Chondrocyte (in vitro differentiated cells): ENCODE measurements around the gene ACO1. TPM values are rescaled to one million over a fixed set of nuclear protein-coding genes. Genes with fewer than 3 reads are reported as not detected.

ENCODE experiments used
- DNase-seq: peaks from one replicate; pipeline ENCODE4 v3.0.0; 2021; ENCODE audit warnings: mixed read lengths, low spot score
- H3K27ac Mint-ChIP-seq: one replicate; pipeline ENCODE4 v1.8.0; 2021; ENCODE audit warnings: mild to moderate bottlenecking, moderate library complexity, mixed read lengths; ENCODE audit not compliant: unreplicated experiment
- H3K27me3 Mint-ChIP-seq: 2 replicates; pipeline ENCODE4 v1.8.0; 2021; ENCODE audit warnings: low read depth, mixed read lengths
- H3K36me3 Mint-ChIP-seq: 2 replicates; pipeline ENCODE4 v1.8.0; 2021; ENCODE audit warnings: low read depth, mixed read lengths
- H3K4me1 Mint-ChIP-seq: 2 replicates; pipeline ENCODE4 v1.8.0; 2021; ENCODE audit warnings: low read depth, mild to moderate bottlenecking, mixed read lengths
- H3K4me3 Mint-ChIP-seq: one replicate; pipeline ENCODE4 v1.8.0; 2021; ENCODE audit warnings: mild to moderate bottlenecking, moderate library complexity, mixed read lengths; ENCODE audit not compliant: unreplicated experiment
- H3K9me3 Mint-ChIP-seq: 2 replicates; pipeline ENCODE4 v1.8.0; 2021; ENCODE audit warnings: low read depth, mixed read lengths
- total RNA-seq: library from RNA; stranded (reverse); gene quantifications from 3 replicates; pipeline ENCODE4 v1.2.1, GENCODE V29; 2021
- TF ChIP-seq, protein P1 (sequence below): fragments of 200-600 bp; sonication (generic); IDR thresholded peaks from 2 replicates; pipeline ENCODE4 v1.5.0; 2021; ENCODE audit warnings: antibody characterized with exemption, mild to moderate bottlenecking, moderate library complexity

The ACO1 gene
- total RNA-seq, 1 donor from 2014 or later = 44.7 TPM

DNA sequence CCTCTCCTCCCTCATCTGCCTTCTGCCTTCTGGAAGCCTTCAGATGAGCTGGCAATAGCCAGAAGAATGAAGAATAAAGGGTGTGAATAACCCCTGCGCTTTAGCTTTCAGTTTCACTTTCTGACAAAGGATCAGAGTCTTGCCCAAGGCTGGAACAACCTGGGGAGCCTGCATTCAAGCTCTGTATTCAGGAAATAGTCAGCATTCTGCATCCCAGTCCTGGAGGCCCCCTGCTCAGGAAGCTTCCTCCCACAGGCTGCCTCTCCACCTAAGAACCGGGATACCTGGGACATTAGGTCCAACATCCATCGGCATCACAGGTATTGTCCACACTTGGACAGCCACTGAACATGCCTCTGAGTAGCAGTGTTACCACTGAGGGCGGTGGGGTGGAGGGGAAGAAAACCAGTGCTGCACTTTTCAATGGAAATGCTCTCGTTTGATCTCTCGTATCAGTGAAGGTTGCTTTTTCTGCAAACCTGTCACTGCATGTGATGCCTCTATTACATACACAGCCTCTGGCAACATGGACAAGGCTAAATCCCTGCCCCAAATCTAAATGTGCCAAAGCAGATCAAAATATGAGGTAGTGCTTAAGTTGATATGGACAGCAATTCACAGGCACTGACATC is 39.8 kb upstream of the ACO1 start:
- Mint-ChIP-seq H3K4me3 (no peak overlapping the region), H3K4me1 (no peaks in the 10 kb centered on the region), H3K27me3 (peaks cover 31% of the 10 kb centered on the region), H3K36me3 (no peaks in the 10 kb centered on the region), H3K9me3 (no peaks in the 10 kb centered on the region), H3K27ac (no peak overlapping the region)
- TF ChIP-seq, protein P1, sequence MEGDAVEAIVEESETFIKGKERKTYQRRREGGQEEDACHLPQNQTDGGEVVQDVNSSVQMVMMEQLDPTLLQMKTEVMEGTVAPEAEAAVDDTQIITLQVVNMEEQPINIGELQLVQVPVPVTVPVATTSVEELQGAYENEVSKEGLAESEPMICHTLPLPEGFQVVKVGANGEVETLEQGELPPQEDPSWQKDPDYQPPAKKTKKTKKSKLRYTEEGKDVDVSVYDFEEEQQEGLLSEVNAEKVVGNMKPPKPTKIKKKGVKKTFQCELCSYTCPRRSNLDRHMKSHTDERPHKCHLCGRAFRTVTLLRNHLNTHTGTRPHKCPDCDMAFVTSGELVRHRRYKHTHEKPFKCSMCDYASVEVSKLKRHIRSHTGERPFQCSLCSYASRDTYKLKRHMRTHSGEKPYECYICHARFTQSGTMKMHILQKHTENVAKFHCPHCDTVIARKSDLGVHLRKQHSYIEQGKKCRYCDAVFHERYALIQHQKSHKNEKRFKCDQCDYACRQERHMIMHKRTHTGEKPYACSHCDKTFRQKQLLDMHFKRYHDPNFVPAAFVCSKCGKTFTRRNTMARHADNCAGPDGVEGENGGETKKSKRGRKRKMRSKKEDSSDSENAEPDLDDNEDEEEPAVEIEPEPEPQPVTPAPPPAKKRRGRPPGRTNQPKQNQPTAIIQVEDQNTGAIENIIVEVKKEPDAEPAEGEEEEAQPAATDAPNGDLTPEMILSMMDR = no peak
- no peak for DNase-seq

DNA sequence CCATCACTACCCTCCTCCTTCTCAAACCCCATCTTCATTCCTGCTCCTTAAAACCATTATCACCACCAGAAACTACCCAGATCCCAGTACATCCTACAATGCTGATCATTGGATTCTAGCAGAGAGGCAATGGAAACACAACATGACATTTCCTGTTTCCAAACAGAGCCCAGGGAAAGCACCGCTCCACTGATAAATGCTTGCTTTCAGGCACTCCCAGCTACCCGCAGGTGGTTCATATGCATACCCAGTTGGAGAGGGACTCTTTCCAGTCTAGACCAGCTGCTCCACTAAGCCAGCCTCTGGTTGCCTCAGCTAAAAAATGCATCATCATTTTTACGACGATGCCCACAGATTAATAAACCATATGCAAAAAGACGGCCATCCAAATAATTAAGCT is 39.2 kb upstream of the ACO1 start:
- H3K27me3 Mint-ChIP-seq = peaks cover 34% of the 10 kb centered on the region
- DNase-seq = no peak
- no peak overlapping the region for H3K4me3 Mint-ChIP-seq
- no peaks in the 10 kb centered on the region for H3K36me3 Mint-ChIP-seq
- no peaks in the 10 kb centered on the region for H3K9me3 Mint-ChIP-seq
- H3K27ac Mint-ChIP-seq = no peak overlapping the region
- TF ChIP-seq, protein P1 = no peak
- no peaks in the 10 kb centered on the region for H3K4me1 Mint-ChIP-seq

DNA sequence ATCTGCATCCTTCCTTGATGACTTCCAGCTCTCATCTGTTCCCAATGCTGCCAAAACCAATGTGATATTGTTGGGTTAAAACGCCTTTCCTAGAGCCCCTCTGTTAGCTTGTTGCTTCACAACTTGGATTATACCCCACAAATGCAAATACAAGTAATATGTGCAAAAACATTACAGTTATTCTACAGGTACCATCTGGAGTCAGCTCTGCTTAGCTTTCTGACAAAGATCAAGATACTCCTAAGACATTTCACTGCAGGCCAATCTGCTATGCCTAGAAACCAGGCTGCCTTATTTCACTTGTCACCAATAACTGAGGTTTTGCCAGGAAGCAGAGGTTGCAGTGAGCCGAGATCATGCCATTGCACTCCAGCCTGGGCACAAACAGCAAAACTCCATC is 36.9 kb upstream of the ACO1 start:
- no peaks in the 10 kb centered on the region for H3K36me3 Mint-ChIP-seq
- DNase-seq = no peak
- no peak overlapping the region for H3K27ac Mint-ChIP-seq

DNA sequence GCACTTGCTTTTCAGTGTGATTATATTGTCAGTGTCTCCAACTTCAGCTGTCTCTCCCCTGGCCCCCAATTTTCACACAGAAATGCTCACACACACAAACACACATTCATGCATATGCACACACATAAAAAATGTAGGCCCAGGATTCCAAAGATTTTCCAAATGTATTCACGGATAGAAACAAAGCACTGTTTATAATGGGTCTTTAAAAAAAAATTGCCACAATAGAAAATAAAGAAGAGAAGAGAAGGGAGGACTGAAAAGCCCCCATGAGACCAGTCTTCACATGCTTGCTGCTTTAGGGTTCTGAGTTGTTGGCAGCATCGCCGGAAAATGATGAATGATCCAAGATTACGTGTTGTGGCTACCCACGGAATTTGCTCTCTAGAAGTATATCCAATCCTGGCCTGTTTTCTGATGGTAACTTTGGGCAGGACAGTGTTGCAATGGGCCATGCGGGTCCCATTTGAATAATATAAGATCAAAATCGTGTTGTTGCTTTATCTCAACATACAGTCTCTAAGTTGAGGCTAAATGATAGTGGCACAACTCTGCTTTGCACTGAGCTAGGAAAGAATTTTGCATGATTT is 36.2 kb upstream of the ACO1 start:
- DNase-seq = no peak
- no peak overlapping the region for H3K4me3 Mint-ChIP-seq
- H3K9me3 Mint-ChIP-seq = no peaks in the 10 kb centered on the region
- H3K27ac Mint-ChIP-seq = no peak overlapping the region
- TF ChIP-seq, protein P1 = no peak
- peaks cover 37% of the 10 kb centered on the region for H3K27me3 Mint-ChIP-seq
- no peaks in the 10 kb centered on the region for H3K4me1 Mint-ChIP-seq
- H3K36me3 Mint-ChIP-seq = no peaks in the 10 kb centered on the region

More for the DNA sequence above, 36.9 kb upstream of the ACO1 start:
- TF ChIP-seq, protein P1 = no peak
- Mint-ChIP-seq H3K4me3 (no peak overlapping the region), H3K9me3 (no peaks in the 10 kb centered on the region), H3K4me1 (no peaks in the 10 kb centered on the region), H3K27me3 (peaks cover 34% of the 10 kb centered on the region)

DNA sequence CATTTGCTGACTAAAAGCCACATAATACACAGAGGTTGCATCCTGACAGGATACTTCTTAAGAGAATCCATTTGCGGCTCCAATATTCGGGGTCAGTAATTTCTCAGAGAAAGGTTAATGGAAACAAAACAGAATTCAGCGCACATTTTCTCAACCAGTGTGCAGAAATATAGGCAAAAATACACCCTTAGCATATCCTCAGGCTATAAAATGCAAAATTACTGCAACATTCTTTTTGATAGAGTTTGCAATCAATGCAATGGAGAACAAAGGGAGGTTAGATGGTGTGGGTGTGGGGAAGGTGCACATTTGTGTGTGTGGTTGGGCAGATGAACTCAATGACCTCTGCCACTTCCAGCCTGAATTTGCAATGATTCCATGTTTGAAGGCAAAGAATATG is 35.4 kb upstream of the ACO1 start:
- H3K27ac Mint-ChIP-seq = no peak overlapping the region
- H3K9me3 Mint-ChIP-seq = no peaks in the 10 kb centered on the region
- no peak overlapping the region for H3K4me3 Mint-ChIP-seq
- H3K27me3 Mint-ChIP-seq = peaks cover 35% of the 10 kb centered on the region
- no peaks in the 10 kb centered on the region for H3K36me3 Mint-ChIP-seq
- H3K4me1 Mint-ChIP-seq = no peaks in the 10 kb centered on the region
- TF ChIP-seq, protein P1 = no peak
- no peak for DNase-seq
